Keratinocyte (primary cell): ENCODE measurements around the gene TBCD.
A peak's percentile ranks its signal among the peaks of the same experiment; 100 is the strongest.

Source experiments
- CTCF ChIP-seq, 3 experiments: IDR thresholded peaks in 1 of 3; conservative IDR thresholded peaks in 1 of 3; optimal IDR thresholded peaks in 1 of 3; 2 replicates in 2 of 3; 3 replicates in 1 of 3; pipeline versions ENCODE3 to v1.5.1; 2011; ENCODE audit warnings: low read length in 3 of 3, mild to moderate bottlenecking in 3 of 3, moderate library complexity in 2 of 3, control low read depth in 1 of 3, inconsistent platforms in 1 of 3; ENCODE audit not compliant: insufficient read depth in 2 of 3; ENCODE audit errors: extremely low read depth in 1 of 3
- EZH2 ChIP-seq: IDR thresholded peaks from one replicate; pipeline ENCODE4 v1.6.1; 2012; ENCODE audit warnings: inconsistent platforms, mild to moderate bottlenecking, low read length, moderate library complexity

- TF ChIP-seq CTCF (optimal IDR thresholded peaks at IDR 0.05 in 1 of 3, IDR thresholded peaks at IDR 0.05 in 1 of 3, conservative IDR thresholded peaks at IDR 0.05 in 1 of 3; ENCODE audit: extremely low read depth in 1 of 3, insufficient read depth in 2 of 3, low read length in 3 of 3): peak in 1 of 3 experiments; percentile 6
- TF ChIP-seq EZH2: no peak
These were observed 123.6 kb downstream of the TBCD start for GRCh38 chr17:82875407-82875856.
